HG02642 (cell line): ENCODE data around the gene BCL7B.
"Not testable (repeated sequence)": the region's sequence is repeated elsewhere in the genome, so short reads cannot be mapped to it uniquely, and the experiment has no call there.

Experiments
- ATAC-seq: cut with Tn5 transposase; IDR thresholded peaks from one replicate; pipeline ENCODE4 v1.9.1; 2021; ENCODE audit warnings: mild to moderate bottlenecking; ENCODE audit not compliant: unreplicated experiment, poor library complexity

Gene BCL7B

DNA sequence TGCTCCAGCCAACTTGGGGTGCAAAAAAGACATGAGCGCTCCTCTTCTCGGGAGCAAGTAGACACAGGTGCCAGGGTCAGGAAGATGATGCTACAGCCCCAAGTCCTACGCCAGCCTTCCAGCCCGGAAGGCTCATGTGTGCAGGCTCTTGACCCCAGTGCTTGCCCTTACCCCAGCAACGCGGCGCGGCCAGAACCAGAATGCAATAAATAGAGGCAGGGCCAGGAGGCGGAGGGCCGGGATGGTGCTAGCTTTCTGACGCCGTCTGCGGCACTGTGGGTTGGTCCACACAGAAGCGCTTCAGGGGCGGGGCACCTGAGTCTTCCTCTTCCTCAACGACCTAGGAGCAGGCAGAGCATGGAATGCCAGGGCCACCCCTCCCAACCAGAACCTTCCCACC lies 20.4 kb downstream of the BCL7B start:
- no peak for ATAC-seq

DNA sequence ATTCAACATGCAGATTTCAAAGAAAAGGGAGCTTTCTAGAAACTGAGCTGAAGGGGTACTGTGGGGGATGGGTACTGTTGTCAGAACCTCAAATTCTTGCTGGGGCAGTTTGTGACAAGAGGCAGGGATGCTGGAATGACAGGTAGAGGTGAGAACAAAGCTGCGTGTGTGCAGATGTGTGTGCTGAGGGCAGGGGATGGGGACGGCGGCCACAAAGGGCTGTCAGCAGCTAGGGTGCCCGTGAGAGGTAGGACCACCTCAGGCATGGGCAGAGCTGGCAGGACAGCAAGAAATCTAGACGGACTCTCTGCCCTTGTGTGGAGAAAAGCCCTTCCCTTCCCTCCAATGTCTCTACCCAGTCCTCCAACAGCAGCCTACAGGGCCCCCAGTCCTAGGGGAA lies 21.0 kb downstream of the BCL7B start:
- no peak for ATAC-seq

GRCh38 chr7:73535918-73536317 lies 21.6 kb downstream of the BCL7B start:
- not testable (repeated sequence) for ATAC-seq

GRCh38 chr7:73533742-73534141 lies 23.7 kb downstream of the BCL7B start:
- no peak for ATAC-seq

DNA sequence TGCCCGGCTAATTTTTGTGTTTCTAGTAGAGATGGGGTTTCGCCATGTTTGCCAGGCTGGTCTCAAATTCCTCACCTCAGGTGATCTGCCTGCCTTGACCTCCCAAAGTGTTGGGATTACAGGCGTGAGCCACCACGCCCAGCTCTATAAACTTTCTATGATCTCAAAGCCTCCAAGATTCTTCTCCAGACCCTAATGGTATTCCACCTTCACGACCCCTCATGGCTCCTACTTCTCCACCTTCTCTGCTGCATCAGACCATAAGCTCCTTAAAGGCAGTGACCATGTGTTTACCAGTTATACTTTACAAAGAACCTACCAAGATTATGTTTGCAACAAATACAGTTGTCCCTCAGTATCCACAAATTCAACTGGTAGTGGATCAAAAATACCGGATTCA lies 25.3 kb downstream of the BCL7B start:
- ATAC-seq: no peak

DNA sequence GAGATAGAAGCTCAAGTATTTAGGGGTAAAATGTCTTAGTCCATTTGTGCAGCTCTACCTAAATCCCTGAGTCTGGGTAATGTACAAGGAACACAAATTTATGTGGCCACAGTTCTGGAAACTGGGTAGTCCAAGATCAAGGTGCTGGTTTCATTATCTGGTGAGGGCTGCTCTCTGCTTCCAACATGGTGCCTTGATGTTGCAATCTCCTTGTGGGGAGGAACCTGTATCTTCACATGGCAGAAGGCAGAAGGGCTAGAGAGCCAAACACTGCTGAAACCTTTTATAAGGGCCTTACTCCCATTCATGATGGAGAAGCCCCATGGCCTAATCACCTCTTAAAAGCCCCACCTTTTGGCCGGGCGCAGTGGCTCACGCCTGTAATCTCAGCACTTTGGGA lies 26.7 kb downstream of the BCL7B start:
- no peak for ATAC-seq

DNA sequence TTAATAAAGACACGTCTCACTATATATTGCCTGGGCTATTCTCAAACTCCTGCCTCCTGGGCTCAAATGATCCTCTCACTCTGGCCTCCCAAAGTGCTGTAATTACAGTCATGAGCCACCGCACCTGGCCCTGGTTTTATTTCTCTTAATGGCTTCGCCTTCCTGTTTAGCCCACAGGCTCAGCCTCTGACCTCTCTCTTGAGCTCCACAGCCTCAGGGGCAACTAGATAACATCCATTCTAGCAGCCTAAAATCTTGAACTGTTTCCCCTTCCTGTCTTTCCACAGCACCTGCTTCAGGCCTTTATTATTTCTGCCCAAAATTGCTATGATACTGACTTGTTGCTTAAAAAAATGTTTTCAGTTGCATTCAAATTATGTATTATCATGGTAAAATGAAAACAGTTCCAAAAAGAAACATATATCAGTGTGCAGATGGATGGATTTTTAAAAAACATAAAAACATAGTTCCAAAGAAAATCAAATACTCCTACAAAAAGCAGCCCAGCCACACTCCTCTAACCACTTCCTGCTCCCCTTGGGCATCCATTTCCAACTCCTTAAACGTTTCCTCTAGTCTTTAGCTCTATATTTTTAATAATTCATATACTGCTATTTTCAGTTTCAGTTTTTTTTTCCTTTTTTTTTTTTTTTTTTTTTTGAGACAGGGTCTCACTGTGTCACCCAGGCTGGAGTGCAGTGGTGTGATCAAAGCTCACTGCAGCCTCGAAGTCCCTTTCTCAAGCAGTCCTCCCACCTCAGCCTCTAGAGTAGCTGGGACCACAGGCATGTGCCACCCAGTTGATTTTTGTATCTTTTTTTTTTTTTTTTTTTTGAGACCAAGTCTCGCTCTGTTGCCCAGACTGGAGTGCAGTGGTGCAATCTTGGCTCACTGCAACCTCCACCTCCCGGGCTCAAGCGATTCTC lies 30.3 kb downstream of the BCL7B start:
- no peak for ATAC-seq

DNA sequence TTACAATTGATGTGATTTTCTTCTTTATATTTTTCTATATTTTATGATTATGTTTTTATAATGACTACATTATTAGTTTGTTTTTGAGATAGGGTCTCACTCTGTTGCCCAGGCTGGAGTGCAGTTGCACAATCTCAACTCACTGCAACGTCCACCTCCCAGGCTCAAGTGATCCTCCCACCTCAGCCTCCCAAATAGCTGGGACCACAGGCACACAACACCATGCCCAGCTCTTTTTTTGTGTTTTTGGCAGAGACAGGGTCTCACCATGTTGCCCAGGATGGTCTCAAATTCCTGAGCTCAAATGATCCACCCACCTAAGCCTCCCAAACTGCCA lies 31.4 kb downstream of the BCL7B start:
- not testable (repeated sequence) for ATAC-seq

- ATAC-seq: peak; percentile 88
Observed at GRCh38 chr7:73522105-73522872, 35.2 kb downstream of the BCL7B start, which contains the start of gene BAZ1B. Gene BAZ1B (minus strand): TSS chr7:73522293. CDS start chr7:73521933, 360 bp downstream.

DNA sequence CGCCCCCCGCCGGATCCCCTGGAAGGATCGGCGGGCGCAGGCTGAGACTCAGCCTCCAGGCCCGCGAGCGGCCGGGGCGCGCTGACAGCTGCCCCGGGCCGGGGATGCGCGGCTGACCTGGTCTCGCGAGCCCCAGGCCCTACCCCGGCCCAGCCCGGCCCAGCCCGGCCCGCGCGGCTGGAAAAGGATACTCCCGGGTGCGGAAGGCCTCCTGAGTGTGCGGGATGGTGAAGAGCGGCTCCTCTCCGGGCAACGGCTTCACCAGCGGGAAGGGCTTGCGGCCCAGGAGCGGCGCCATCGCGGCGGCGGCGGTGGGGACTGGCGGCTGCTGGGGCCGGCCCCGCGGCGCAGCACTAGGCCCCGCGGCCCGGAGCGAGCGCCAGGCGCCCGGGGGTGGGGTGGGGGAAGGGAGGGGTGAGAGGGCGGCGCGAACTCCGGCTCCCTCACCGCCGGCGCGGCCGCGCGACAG lies 35.8 kb downstream of the BCL7B start:
- peak; percentile 55 for ATAC-seq

- no peak for ATAC-seq
Observed at GRCh38 chr7:73520673-73521635, 36.5 kb downstream of the BCL7B start.

GRCh38 chr7:73519867-73520672 lies 37.4 kb downstream of the BCL7B start:
- ATAC-seq: no peak

DNA sequence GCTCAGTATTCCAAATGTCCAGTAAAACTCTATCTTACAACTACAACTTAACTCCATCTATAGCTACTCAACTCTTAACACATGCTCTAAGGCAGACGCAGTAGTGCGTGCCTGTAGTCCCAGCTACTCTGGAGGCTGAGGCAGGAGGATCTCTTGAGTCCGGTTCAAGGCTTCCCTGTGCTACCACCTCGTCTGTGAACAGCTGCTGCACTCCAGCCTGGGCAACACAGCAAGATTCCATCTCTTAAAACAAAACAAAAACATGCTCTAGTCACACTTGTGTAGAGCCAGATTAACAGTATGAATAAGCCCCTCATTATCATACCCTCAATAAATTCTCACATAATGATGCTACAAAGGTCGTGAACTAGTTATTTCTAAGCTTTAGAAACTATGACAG lies 39.0 kb downstream of the BCL7B start:
- ATAC-seq: no peak

- no peak for ATAC-seq
Observed at GRCh38 chr7:73517241-73517995, 40.1 kb downstream of the BCL7B start.

DNA sequence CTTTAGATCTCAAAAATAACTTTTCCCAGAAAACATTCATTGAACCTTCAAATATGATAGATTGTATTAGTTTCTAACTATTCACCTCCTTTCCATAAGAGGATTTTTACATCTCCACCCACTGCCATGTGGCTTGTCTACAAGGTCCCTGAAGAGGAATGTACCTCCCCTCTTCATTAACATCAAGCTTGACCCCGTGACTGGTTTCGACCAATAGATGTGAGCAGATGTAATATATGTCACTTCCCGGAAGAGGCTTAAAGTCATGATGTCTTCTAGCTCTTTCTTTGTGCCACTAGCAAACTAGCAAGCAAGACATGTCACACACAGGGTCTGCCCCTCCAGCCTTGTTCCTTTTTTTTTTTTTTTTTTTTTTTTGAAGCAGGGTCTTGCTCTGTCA lies 42.3 kb downstream of the BCL7B start:
- ATAC-seq: no peak

- ATAC-seq: no peak
Observed at GRCh38 chr7:73512018-73512780, 45.3 kb downstream of the BCL7B start.

DNA sequence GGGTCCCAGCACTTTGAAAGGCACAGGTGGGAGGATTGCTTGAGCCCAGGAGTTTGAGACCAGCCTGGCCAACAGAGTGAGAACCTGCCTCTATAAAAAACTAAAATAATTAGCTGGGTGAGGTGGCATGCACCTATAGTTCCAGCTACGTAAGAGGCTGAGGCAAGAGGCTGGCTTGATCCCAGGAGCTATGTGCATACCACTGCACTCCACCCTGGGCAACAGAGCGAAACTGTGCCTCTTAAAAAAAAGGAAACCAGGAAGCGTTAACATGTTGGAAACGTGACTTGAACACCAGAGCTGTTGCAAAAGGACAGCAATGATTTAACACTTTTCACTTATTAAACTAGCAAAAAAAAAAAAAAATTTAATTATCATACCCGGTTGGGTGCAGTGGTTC lies 48.0 kb downstream of the BCL7B start:
- ATAC-seq: no peak

GRCh38 chr7:73507556-73507955 lies 49.9 kb downstream of the BCL7B start:
- no peak for ATAC-seq
